ENCODE results near the gene C19orf85.

GRCh38 chr19:55464662-55465054, at the start of gene C19orf85:
- TF ChIP-seq POLR2A (IDR thresholded peaks at IDR 0.05), result no peak
- no peak for TF ChIP-seq CTCF (IDR thresholded peaks at IDR 0.05)
- no peak for TF ChIP-seq EP300 (IDR thresholded peaks at IDR 0.05)

Data from tibial nerve (tissue), 4 donors.